NCI-H2081 (cell line): Measurements from ENCODE around the gene RAB40B.
"Not testable (repeated sequence)": the region's sequence is repeated elsewhere in the genome, so short reads cannot be mapped to it uniquely, and the experiment has no call there.

ENCODE experiments used
- DNase-seq, 2 experiments: peaks; one replicate each; lab custom pipeline; 2025; lab: John Stamatoyannopoulos, UW

Gene RAB40B

DNA sequence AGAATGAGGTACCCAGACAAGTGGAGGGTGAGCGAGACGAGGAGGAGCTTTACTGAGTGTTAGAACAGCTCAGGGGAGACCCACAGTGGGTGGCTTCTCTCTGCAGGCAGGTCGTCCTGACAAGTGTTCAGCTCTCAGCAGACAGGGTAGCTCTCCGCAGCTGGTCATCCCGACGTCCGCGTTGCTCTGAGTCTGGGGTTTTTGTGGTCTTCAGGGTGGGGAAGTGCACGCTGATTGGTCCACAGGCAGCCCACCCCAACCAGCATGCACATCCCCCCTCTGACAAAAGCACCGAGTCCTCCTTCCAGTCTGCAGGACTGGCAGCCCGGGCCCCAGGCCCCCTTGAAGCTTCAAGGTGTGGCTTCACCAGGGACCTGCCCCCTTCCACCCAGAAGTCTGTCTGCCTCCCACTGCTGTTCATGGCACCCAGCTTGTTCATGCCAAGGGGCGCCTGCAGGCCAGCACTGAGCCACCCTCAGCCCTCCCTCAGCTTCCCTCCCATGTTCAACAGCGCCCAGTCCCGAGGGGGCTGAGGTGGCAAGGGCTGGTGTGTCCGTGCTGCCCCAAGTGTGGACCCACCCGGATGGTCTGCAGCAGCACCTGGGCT is 30.4 kb downstream of the RAB40B start:
- DNase-seq: no peak

- no peak for DNase-seq
These were observed 30.9 kb downstream of the RAB40B start for GRCh38 chr17:82667668-82668000.

DNA sequence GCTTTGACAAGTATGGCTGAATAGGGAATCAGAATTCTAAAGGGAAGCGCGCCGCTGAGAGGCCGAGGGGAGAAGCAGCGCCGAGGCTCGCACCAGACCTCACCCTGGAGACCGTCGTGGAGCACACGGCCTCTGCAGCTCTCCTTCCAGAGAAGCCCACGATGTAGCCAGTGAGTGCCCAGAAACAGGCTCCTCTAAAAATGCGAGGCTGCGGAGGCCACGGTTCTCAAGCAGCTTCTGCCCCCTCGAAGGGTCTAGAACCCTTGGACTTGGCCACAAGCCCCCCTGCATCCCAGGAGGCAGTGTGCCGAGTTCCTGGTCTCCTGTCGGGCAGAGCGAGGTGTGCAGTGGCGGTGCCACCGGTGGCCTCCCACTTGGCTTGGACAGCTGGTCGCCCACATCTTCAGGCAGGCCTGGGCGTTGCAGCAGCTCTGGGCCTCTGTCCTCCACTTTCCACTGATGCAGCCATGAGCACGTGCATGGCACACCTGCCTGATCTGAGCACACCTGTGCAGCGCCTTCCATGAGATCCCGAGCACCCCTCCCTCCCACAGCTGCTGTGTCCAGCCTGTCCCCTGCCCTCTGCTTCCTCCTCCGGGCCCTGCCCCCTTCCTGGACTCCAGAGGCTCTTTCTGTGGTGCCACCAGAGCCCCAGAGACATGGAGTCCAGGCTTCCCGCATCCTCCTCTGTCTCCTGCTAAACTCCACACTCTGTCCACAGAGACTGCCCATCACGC is 31.4 kb downstream of the RAB40B start:
- DNase-seq: no peak

- no peak for DNase-seq
These were observed 32.6 kb downstream of the RAB40B start for GRCh38 chr17:82665891-82666290.

GRCh38 chr17:82665217-82665616 is 33.3 kb downstream of the RAB40B start:
- DNase-seq: no peak

- no peak for DNase-seq
These were observed 33.8 kb downstream of the RAB40B start for GRCh38 chr17:82664701-82665182.

- DNase-seq: no peak
These were observed 34.3 kb downstream of the RAB40B start for GRCh38 chr17:82664276-82664575.

DNA sequence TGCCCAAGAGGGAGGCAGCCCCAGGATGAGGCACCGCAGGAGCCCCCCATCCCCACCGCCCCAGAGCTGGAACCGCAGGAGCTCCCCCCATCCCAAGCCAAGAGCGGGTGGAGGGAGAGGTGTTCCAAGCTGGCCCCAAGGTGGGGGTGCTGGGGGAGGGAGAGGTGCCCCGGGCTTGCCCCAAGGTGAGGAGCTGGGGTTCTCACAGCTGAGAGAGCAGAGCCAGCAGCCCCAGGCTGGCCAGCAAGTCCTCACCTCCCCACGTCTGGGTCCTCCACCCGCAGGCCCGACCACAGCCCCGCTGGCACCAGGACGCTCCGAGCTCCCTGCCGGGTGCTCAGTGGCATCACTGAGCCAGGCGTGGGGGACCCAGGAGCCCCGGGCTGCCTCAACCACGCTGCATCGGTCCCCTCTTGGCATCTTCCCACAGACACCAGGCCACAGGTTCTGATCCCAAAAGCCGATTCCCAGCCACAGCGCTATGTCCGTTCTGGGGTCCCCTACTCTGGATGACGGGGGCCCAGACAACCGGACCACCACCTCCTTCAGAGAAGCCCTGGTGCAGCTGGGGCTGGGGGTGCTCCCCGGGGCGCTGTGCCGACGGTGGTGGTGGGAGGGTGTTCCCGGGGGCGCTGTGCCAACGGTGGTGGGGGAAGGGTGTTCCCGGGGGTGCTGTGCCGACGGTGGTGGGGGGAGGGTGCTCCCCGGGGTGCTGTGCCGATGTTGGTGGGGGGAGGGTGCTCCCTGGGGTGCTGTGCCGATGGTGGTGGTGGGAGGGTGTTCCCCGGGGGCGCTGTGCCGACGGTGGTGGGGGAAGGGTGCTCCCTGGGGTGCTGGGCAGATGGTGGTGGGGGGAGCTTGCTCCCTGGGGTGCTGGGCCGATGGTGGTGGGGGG is 34.9 kb downstream of the RAB40B start:
- DNase-seq: no peak

DNA sequence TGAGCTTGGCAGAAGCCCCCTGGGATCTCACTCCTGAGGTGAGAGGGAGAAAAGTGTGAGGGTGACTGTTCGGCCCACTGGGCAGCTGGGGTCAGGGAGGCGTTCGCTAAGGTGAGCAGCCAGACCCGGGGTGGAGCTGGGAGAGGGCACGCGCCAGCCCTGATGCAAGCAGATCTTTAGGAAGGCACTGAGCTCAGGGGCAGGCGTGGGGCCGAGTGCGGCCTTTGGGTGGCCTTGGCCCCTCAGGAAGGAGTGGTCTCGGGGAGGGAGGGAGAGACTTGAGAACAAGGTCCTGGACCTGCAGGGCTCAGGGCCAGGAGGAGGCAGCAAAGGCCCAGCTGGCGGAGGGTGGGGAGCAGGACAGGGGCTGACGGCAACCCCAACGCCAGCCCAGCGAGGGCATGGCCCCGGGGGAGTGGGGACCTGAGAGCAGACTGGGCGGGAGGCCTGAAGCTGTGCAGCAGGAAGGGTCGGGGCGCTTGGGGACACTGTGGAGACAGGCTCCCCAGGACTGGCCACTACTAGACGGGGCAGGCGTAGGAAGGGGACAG is 35.7 kb downstream of the RAB40B start:
- DNase-seq: no peak

GRCh38 chr17:82661717-82662683 is 36.5 kb downstream of the RAB40B start:
- DNase-seq: no peak

DNA sequence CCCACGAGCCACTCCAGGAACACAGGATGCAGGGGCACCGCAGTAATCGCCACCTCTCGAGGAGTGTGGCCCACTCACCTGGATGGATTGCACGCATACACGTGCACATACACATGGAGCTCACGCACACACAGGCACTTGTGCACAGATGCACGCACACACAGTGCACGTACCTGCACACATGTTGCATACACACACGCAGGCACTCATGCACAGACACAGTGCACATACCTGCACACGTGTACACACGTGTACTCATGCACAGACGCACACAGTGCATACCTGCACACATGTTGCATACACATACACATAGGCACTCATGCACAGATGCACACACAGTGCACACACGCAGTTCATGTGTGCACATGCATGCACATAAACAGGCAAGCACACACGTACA is 38.6 kb downstream of the RAB40B start:
- DNase-seq: no peak

GRCh38 chr17:82658796-82659452 is 39.6 kb downstream of the RAB40B start:
- no peak for DNase-seq

DNA sequence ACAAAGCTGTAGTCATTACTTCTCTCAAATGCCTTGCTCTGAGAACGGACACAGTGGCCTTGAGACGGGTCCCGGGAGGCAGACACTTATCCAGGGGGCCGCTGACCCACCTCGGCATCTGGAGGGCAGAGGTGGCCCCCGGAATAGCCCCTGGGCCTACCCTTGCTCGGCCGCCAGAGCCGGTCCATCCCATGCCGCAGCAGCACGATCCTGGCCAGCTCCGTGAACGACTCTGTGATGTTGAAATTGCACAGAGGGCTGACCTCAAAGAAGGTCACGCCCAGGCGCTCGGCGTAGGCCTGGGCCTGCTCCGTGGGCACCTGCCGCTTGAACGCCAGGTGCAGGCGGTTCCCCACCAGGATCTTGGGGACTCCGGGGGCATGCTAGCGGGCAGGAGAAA is 40.2 kb downstream of the RAB40B start:
- DNase-seq: no peak

- DNase-seq: no peak
These were observed 40.6 kb downstream of the RAB40B start for GRCh38 chr17:82657926-82658325.

GRCh38 chr17:82656266-82656665 is 42.2 kb downstream of the RAB40B start:
- no peak for DNase-seq

- no peak for DNase-seq
These were observed 43.0 kb downstream of the RAB40B start for GRCh38 chr17:82655523-82655922.

GRCh38 chr17:82655038-82655479 is 43.4 kb downstream of the RAB40B start:
- no peak for DNase-seq

DNA sequence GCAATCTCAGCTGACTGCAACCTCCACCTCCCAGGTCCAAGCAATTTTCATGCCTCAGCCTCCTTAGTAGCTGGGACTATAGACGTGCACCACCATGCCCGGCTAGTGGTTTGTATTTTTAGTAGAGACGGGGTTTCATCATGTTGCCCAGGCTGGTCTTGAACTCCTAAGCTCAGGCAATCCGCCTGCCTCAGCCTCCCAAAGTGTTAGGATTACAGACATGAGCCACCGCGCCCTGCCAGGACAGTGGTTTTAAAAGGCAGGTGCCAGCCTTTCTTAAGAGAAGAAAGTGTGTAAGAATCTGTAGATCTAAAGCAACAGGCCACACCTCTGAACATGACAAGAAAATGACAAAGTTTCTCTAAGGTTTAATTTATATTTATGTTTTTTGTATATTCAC is 43.9 kb downstream of the RAB40B start:
- DNase-seq: not testable (repeated sequence)

DNA sequence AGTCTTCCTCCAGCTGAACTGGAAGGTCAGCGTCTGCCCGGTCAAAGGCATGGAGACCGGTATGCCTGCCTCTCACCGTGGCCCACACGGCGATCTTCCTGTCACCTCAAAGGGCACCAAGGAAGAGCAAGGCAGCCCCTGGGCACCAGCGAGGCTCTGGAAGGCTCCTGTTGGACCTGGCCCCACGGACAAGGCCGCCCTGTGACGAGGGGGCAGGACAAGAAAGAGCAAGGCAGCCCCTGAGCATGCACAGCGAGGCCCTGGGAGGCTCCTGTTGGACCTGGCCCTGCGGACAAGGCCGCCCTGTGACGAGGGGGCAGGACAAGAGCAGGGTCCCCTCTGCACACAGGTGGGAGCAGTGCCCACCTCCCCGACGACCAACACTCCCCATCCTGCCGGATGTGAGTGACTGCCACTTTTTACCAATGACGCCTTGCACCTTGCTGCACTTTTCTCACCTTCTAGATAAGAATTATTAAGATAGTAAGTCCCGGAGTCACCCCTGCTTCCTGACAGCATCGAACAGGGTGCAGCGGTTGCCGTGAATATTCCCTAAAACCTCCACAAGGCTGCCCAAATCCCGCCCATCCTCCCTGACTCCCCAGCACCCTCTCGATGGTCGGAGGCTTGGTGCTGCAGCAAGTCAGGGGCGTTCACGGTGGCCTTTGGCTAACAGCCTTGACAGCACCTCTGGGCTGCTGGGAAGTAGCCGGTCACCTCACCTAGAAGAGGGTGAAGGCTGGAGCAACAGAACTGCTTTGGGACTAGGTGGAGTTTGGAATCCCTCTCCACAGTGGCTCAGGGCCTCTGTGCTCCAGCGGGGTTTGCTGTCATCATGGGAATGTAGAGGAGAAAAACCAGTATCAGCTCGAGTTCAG is 44.6 kb downstream of the RAB40B start:
- no peak for DNase-seq

- no peak for DNase-seq
These were observed 47.8 kb downstream of the RAB40B start for GRCh38 chr17:82650723-82651122.
